GM12891 (cell line): ENCODE results near the gene SNRNP70. TPM values are rescaled to one million over a fixed set of nuclear protein-coding genes. Genes with fewer than 3 reads are reported as not detected.
"Not testable (repeated sequence)": the region's sequence is repeated elsewhere in the genome, so short reads cannot be mapped to it uniquely, and the experiment has no call there.

Experiments
- DNase-seq: peaks from one replicate; pipeline ENCODE4 v3.0.0; 2011; ENCODE audit warnings: low spot score; ENCODE audit not compliant: insufficient read length
- FAIRE-seq: peaks from 2 replicates; lab custom pipeline; 2011; peaks lifted over from hg19 to GRCh38; lab: Jason Lieb, UNC
- PAX5 ChIP-seq: IDR thresholded peaks from 2 replicates; pipeline ENCODE4 v1.6.1; 2011; ENCODE audit warnings: low read length, moderate library complexity, mild to moderate bottlenecking; ENCODE audit not compliant: insufficient read depth, severe bottlenecking
- POLR2A ChIP-seq: IDR thresholded peaks from 2 replicates; pipeline ENCODE4 v1.6.1; 2011; ENCODE audit warnings: low read depth, low read length, control low read depth
- POLR2AphosphoS5 ChIP-seq: IDR thresholded peaks from 2 replicates; pipeline ENCODE4 v1.6.1; 2011; ENCODE audit warnings: low read depth, low read length, control low read depth
- POU2F2 ChIP-seq: IDR thresholded peaks from 2 replicates; pipeline ENCODE4 v1.6.1; 2011; ENCODE audit warnings: low read depth, mild to moderate bottlenecking, control low read depth, low read length, moderate library complexity
- SPI1 ChIP-seq: IDR thresholded peaks from 2 replicates; pipeline ENCODE4 v1.6.1; 2011; ENCODE audit warnings: low read depth, low read length, control low read depth
- TAF1 ChIP-seq: IDR thresholded peaks from 2 replicates; pipeline ENCODE4 v1.6.1; 2011; ENCODE audit warnings: low read depth, low read length, control low read depth
- polyA plus RNA-seq: library from polyadenylated mRNA; unstranded; fragments of >200 nt; gene quantifications from one replicate; pipeline ENCODE4 v1.2.1, GENCODE V29; 2012; ENCODE audit warnings: low read depth, missing spikeins, inconsistent platforms; ENCODE audit not compliant: missing spikeins

The SNRNP70 gene
- polyA plus RNA-seq: 178 TPM

GRCh38 chr19:49085020-49085867, at the start of gene SNRNP70:
Gene SNRNP70, plus strand, starts transcription at chr19:49085451. Its CDS starts 964 bp downstream, at chr19:49086415.
- DNase-seq (peak; percentile 99), FAIRE-seq (peak; percentile 99)
- TF ChIP-seq POLR2AphosphoS5: peak; percentile 95
- TF ChIP-seq POLR2A: peak; percentile 95
- 0 out of 2 replicates have a peak, but pooled peaks have one; percentile 9 for TF ChIP-seq SPI1
- TF ChIP-seq POU2F2: peak; percentile 68
- TF ChIP-seq TAF1: peak; percentile 97
- peak; percentile 57 for TF ChIP-seq PAX5

- DNase-seq, FAIRE-seq: not testable (repeated sequence)
These were observed 48.4 kb upstream of the SNRNP70 start, which contains the start of gene CGB1 for GRCh38 chr19:49036815-49037214. Gene CGB1, minus strand, starts transcription at chr19:49036895. Its CDS starts 184 bp downstream, at chr19:49036711.

GRCh38 chr19:49038111-49038510, 47.1 kb upstream of the SNRNP70 start:
- FAIRE-seq, DNase-seq: not testable (repeated sequence)

GRCh38 chr19:49038557-49039276, 46.5 kb upstream of the SNRNP70 start:
- not testable (repeated sequence) for FAIRE-seq, DNase-seq

- not testable (repeated sequence) for DNase-seq, FAIRE-seq
These were observed 45.5 kb upstream of the SNRNP70 start for GRCh38 chr19:49039736-49040135.

GRCh38 chr19:49042177-49042576, 43.1 kb upstream of the SNRNP70 start:
- TF ChIP-seq POU2F2 (no peak), SPI1 (no peak), POLR2AphosphoS5 (no peak), POLR2A (no peak), PAX5 (no peak), TAF1 (no peak)
- FAIRE-seq (no peak), DNase-seq (no peak)

- FAIRE-seq, DNase-seq: not testable (repeated sequence)
These were observed 42.6 kb upstream of the SNRNP70 start for GRCh38 chr19:49042666-49043065.

GRCh38 chr19:49043548-49043947, 41.7 kb upstream of the SNRNP70 start, which contains the start of gene CGB5:
Gene CGB5, plus strand, starts transcription at chr19:49043848. Its CDS starts 362 bp downstream, at chr19:49044210.
- DNase-seq, FAIRE-seq: not testable (repeated sequence)

GRCh38 chr19:49049011-49049410, 36.2 kb upstream of the SNRNP70 start, which contains the start of gene CGB8:
Gene CGB8, minus strand, starts transcription at chr19:49049111. Its CDS starts 372 bp downstream, at chr19:49048739.
- not testable (repeated sequence) for FAIRE-seq, DNase-seq

GRCh38 chr19:49049834-49050233, 35.4 kb upstream of the SNRNP70 start:
- not testable (repeated sequence) for FAIRE-seq

GRCh38 chr19:49050376-49051033, 34.7 kb upstream of the SNRNP70 start:
- not testable (repeated sequence) for FAIRE-seq, DNase-seq

More at GRCh38 chr19:49049834-49050233, 35.4 kb upstream of the SNRNP70 start:
- not testable (repeated sequence) for DNase-seq
